ENCODE results near the gene PAX8. TPM values are rescaled to one million over a fixed set of nuclear protein-coding genes. Genes with fewer than 3 reads are reported as not detected.

The PAX8 gene
- total and polyA plus RNA-seq, 2 experiments from 2014 or later: 5.8 to 13.1 TPM

- no peaks in the 10 kb centered on the region for H3K9me3 ChIP-seq (ENCODE audit: low read depth)
- H3K27me3 ChIP-seq (replicated peaks; ENCODE audit: insufficient read depth): no peaks in the 10 kb centered on the region
- peaks cover 18% of the 10 kb centered on the region for H3K4me1 ChIP-seq (ENCODE audit: insufficient read depth)
- H4K20me1 ChIP-seq (ENCODE audit: insufficient read depth): no peaks in the 10 kb centered on the region
- H3K9ac ChIP-seq: no peak overlapping the region
- no peak overlapping the region for H2AFZ ChIP-seq
- TF ChIP-seq EZH2 (IDR thresholded peaks at IDR 0.05; ENCODE audit: insufficient read depth, poor library complexity, severe bottlenecking) (no peak), EZH2phosphoT487 (IDR thresholded peaks at IDR 0.05; ENCODE audit: insufficient read depth, low read depth) (no peak)
- H3K9me2 ChIP-seq (ENCODE audit: insufficient read depth): no peaks in the 10 kb centered on the region
- H3K79me2 ChIP-seq (ENCODE audit: insufficient read depth): no peaks in the 10 kb centered on the region
- no peaks in the 10 kb centered on the region for H3F3A ChIP-seq (ENCODE audit: insufficient read depth)
- H3K4me3 ChIP-seq: no peak overlapping the region
- WGBS, 2 experiments (ENCODE audit: low coverage in 1 of 2, low lambda C conversion rate in 2 of 2, missing lambda C conversion rate in 2 of 2): 92 to 93% methylated on average over 14 to 15 of the region's 15 CpGs
- in situ Hi-C loops (cut with MboI): loop anchor here (10.0 kb wide), 1 partner anchor 165 kb away; no protein-coding TSS in a partner anchor
- DNase-seq: no peak
- no peak overlapping the region for H3K4me2 ChIP-seq (ENCODE audit: unreplicated experiment)
- no peaks in the 10 kb centered on the region for H3K36me3 ChIP-seq (ENCODE audit: low read depth)
- H3K27ac ChIP-seq: no peak overlapping the region
These were observed 69.0 kb downstream of the PAX8 start for GRCh38 chr2:113209646-113210171.

GRCh38 chr2:113209011-113209645, 69.6 kb downstream of the PAX8 start:
- Histone ChIP-seq H3K4me2 (ENCODE audit: unreplicated experiment) (no peak overlapping the region), H4K20me1 (ENCODE audit: insufficient read depth) (no peaks in the 10 kb centered on the region), H3K27ac (no peak overlapping the region), H2AFZ (no peak overlapping the region), H3F3A (ENCODE audit: insufficient read depth) (no peaks in the 10 kb centered on the region), H3K9me3 (ENCODE audit: low read depth) (no peaks in the 10 kb centered on the region), H3K27me3 (replicated peaks; ENCODE audit: insufficient read depth) (no peaks in the 10 kb centered on the region), H3K9me2 (ENCODE audit: insufficient read depth) (no peaks in the 10 kb centered on the region), H3K36me3 (ENCODE audit: low read depth) (no peaks in the 10 kb centered on the region), H3K79me2 (ENCODE audit: insufficient read depth) (no peaks in the 10 kb centered on the region), H3K4me1 (ENCODE audit: insufficient read depth) (peaks cover 18% of the 10 kb centered on the region), H3K4me3 (no peak overlapping the region), H3K9ac (no peak overlapping the region)
- no peak for DNase-seq
- in situ Hi-C loops (cut with MboI): loop anchor here (10.0 kb wide), 1 partner anchor 166 kb away; no protein-coding TSS in a partner anchor
- WGBS, 2 experiments (ENCODE audit: low coverage in 1 of 2, low lambda C conversion rate in 2 of 2, missing lambda C conversion rate in 2 of 2): 79 to 82% methylated on average over 8 of the region's 8 CpGs
- TF ChIP-seq EZH2 (IDR thresholded peaks at IDR 0.05; ENCODE audit: insufficient read depth, poor library complexity, severe bottlenecking): no peak
- no peak for TF ChIP-seq EZH2phosphoT487 (IDR thresholded peaks at IDR 0.05; ENCODE audit: insufficient read depth, low read depth)

- Histone ChIP-seq H2AFZ (no peak overlapping the region), H3K9ac (no peak overlapping the region), H3K36me3 (ENCODE audit: low read depth) (no peaks in the 10 kb centered on the region), H3F3A (ENCODE audit: insufficient read depth) (peaks cover 5% of the 10 kb centered on the region), H3K27ac (no peak overlapping the region), H3K27me3 (replicated peaks; ENCODE audit: insufficient read depth) (no peaks in the 10 kb centered on the region), H3K4me2 (ENCODE audit: unreplicated experiment) (no peak overlapping the region), H4K20me1 (ENCODE audit: insufficient read depth) (no peaks in the 10 kb centered on the region), H3K79me2 (ENCODE audit: insufficient read depth) (no peaks in the 10 kb centered on the region), H3K9me2 (ENCODE audit: insufficient read depth) (no peaks in the 10 kb centered on the region), H3K9me3 (ENCODE audit: low read depth) (no peaks in the 10 kb centered on the region), H3K4me1 (ENCODE audit: insufficient read depth) (peaks cover 22% of the 10 kb centered on the region), H3K4me3 (no peak overlapping the region)
- no peak for TF ChIP-seq EZH2 (IDR thresholded peaks at IDR 0.05; ENCODE audit: insufficient read depth, poor library complexity, severe bottlenecking)
- no peak for TF ChIP-seq EZH2phosphoT487 (IDR thresholded peaks at IDR 0.05; ENCODE audit: insufficient read depth, low read depth)
- in situ Hi-C loops (cut with MboI): loop anchor here (10.0 kb wide), 1 partner anchor 166 kb away; no protein-coding TSS in a partner anchor
- 87 to 88% methylated on average over 5 of the region's 5 CpGs for WGBS, 2 experiments (ENCODE audit: low coverage in 1 of 2, low lambda C conversion rate in 2 of 2, missing lambda C conversion rate in 2 of 2)
- DNase-seq: no peak
These were observed 70.3 kb downstream of the PAX8 start for GRCh38 chr2:113208396-113208795.

- H3K4me2 ChIP-seq (ENCODE audit: unreplicated experiment): no peak overlapping the region
- no peaks in the 10 kb centered on the region for H3K36me3 ChIP-seq (ENCODE audit: low read depth)
- H3K9ac ChIP-seq: no peak overlapping the region
- H3K27me3 ChIP-seq (replicated peaks; ENCODE audit: insufficient read depth): no peaks in the 10 kb centered on the region
- in situ Hi-C loops (cut with MboI): loop anchor here (10.0 kb wide), 1 partner anchor 168 kb away; no protein-coding TSS in a partner anchor
- no peak overlapping the region for H2AFZ ChIP-seq
- H3K79me2 ChIP-seq (ENCODE audit: insufficient read depth): no peaks in the 10 kb centered on the region
- no peaks in the 10 kb centered on the region for H3K9me2 ChIP-seq (ENCODE audit: insufficient read depth)
- H4K20me1 ChIP-seq (ENCODE audit: insufficient read depth): no peaks in the 10 kb centered on the region
- H3K4me1 ChIP-seq (ENCODE audit: insufficient read depth): peaks cover 26% of the 10 kb centered on the region
- H3K9me3 ChIP-seq (ENCODE audit: low read depth): no peaks in the 10 kb centered on the region
- no peak overlapping the region for H3K4me3 ChIP-seq
- H3K27ac ChIP-seq: no peak overlapping the region
- TF ChIP-seq EZH2phosphoT487 (IDR thresholded peaks at IDR 0.05; ENCODE audit: insufficient read depth, low read depth) (no peak), EZH2 (IDR thresholded peaks at IDR 0.05; ENCODE audit: insufficient read depth, poor library complexity, severe bottlenecking) (no peak)
- no peak for DNase-seq
- peaks cover 13% of the 10 kb centered on the region for H3F3A ChIP-seq (ENCODE audit: insufficient read depth)
- WGBS, 2 experiments (ENCODE audit: low coverage in 1 of 2, low lambda C conversion rate in 2 of 2, missing lambda C conversion rate in 2 of 2): 98 to 100% methylated on average over 2 of the region's 2 CpGs
These were observed 71.7 kb downstream of the PAX8 start for GRCh38 chr2:113207021-113207420.

Data from GM23248 (cell line).